Measurements from ENCODE around the gene ATRNL1. TPM values are rescaled to one million over a fixed set of nuclear protein-coding genes. Genes with fewer than 3 reads are reported as not detected.
"Not testable (repeated sequence)": the region's sequence is repeated elsewhere in the genome, so short reads cannot be mapped to it uniquely, and the experiment has no call there.

ATRNL1 gene
- total RNA-seq, 1 donor from 2014 or later, result 0.77 TPM

DNA sequence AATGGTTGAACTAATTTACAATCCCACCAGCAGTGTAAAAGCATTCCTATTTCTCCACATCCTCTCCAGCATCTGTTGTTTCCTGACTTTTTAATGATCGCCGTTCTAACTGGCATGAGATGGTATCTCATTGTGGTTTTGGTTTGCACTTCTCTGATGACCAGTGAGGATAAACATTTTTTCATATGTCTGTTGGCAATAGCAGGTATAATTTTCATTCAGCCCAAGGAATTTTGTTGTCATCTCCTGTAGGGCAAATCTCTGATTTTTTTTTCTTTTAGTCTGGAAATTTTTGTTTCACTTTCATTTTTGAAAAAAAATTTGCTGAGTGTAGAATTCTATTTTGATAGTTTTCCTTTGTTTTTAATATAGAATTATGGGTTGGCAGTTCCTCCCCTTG lies 114.1 kb downstream of the ATRNL1 start:
- not testable (repeated sequence) for DNase-seq (ENCODE audit: low read depth in 2 of 2)

DNA sequence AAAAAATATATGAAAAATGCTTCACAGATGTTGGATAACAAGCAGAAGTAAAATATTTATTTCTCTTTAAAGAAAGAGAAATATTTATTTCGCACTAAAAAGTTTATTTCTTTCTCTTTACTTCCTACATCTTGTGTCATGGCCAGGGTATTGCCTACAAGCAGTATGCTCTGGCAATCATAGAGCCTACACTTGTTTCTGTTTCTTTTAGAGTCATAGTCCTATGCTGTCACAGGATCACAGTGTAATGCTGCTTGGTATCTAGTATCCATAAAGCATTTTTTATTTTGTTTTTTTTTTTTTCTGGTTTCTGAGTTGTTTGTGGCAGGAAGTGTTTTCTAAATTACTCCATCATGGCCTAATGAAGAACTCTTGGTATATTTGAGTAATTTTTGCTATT lies 116.0 kb downstream of the ATRNL1 start:
- DNase-seq (ENCODE audit: low read depth in 2 of 2), result no peak

DNA sequence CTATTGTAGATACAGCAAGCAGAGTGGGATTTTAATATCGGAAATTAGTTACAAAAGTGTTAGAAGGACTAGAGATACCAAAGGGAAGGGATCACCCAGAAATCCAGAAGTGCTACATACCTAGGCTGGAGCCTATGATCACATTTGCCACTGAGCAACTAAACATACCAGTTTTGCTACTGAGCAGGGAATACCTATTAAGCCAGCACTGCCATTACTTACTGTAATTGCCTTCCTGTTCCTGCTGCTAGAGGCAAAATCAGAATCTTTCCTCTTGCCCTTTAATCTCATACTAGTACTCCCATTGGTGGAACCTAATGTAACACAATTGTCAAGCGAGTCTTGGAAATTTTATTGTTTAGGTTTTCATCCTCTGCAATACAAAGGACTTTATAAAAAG lies 121.7 kb downstream of the ATRNL1 start:
- DNase-seq (ENCODE audit: low read depth in 2 of 2), result no peak

DNA sequence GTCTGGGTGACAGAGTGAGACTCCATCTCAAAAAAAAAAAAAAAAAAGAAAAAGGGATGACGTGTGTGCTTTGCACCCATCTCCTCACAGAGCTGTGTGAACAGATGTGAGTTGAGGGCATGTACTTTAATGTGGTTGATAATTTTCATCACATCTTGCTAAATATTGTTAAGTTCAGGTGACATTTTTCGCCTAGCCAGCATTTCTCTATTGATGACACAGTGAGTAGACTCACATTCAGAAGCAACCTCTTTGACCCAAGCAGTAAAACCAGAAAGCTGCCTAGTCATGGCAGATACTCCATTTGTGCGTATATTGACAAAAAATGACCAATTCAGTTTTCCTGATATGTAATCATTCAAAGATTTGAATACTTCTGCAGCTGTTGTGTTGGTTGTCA lies 126.0 kb downstream of the ATRNL1 start:
- no peak for DNase-seq (ENCODE audit: low read depth in 2 of 2)

DNA sequence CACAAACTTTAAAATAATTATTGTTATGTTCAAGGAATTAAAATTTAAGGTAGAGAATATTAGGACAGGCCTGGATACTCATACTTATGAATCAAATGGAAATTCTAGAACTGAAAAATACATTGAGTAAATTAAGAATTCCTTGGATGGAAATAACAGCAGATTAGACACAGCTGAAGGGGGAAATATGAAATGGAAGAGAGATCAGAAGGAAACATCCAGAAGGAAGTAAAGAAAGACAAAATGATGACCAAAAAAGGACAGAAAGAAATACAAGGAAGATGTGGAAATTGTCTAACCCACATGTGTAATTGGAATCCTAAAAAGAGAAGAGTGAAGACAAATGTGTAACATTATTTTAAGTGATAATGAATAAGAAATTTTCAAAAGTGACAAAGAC lies 128.9 kb downstream of the ATRNL1 start:
- no peak for DNase-seq (ENCODE audit: low read depth in 2 of 2)

DNA sequence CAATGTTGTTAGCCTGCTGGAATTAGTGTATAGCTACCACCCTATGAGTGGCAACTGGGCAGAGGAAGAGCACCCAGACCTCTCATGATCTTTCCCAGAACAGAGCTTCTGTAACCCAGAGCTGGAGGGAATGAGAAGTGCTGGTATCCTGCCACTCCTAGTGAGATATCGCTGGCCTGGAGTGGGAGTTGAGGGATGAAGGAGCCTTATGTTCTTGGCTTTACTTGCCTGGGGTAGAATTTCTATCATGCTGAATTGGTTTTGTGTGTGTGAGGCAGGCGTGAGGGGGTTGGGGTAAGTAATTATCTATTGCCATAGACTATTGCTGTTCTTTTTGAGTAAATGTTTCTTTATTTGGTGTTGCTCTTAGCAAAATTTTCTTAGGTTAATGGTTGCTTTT lies 146.6 kb downstream of the ATRNL1 start:
- no peak for DNase-seq (ENCODE audit: low read depth in 2 of 2)

DNA sequence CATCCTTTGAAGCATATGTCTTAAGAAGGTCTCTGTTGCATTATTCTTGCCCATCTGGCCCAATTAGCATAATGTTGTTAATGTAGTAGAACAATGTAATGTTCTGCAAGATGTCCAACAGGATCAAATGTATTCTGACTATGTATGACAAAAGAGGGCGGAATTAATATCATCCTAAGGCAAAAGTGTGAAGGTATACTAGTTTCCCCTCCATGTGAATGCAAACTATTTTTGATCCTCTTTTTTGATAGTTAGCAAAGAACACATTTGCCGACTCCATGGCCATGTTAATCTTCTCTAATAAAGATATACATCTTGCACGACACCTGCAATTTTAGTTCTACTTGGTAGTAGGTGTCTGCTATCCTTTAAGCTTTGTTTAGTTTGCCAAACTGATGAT lies 157.6 kb downstream of the ATRNL1 start:
- no peak for DNase-seq (ENCODE audit: low read depth in 2 of 2)

DNA sequence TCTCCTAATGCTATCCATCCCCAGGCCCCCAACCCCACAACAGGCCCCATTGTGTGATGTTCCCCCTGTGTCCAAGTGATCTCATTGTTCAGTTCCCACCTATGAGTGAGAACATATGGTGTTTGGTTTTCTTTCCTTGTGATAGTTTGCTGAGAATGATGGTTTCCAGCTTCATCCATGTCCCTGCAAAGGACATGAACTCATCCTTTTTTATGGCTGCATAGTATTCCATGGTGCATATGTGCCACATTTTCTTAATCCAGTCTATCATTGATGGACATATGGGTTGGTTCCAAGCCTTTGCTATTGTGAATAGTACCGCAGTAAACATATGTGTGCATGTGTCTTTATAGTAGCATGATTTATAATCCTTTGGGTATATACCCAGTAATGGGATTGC lies 160.6 kb downstream of the ATRNL1 start:
- not testable (repeated sequence) for DNase-seq (ENCODE audit: low read depth in 2 of 2)

DNA sequence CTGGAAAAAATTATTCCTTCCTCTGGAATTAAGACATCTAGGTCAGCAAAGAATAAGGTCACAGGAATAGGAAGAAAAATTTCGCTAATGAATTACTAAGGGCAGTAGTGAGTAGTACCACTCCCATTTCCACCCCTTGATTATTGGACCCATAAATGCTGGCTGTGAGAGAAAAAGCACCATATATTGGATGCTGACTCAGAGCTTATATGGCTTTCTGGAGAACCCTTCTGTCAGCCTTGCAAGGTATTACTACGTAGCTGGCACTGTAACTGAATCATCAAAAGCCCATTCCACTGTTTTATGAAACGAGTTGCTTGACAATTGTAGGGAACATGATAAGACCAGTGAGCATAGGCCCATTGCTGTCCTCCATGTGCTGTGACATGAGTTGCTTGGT lies 179.3 kb downstream of the ATRNL1 start:
- no peak for DNase-seq (ENCODE audit: low read depth in 2 of 2)

DNA sequence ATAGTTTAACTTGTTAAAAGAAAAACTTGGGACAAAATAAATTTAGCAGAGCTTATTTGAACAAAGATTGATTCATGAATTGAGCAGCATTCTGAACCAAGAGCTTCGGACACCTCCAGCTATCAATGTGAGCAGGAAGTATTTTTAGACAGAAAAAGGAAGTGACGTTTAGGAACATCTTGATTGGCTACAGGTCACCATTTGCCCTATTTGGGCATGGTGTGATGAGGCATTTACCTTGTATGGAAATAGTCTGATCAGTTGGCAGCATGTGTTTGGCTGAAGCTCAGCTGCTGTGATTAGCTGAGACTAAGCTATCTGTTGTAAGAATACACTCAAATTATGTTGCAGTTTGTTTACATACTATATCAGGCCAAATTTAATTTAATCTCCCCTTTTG lies 185.1 kb downstream of the ATRNL1 start:
- DNase-seq (ENCODE audit: low read depth in 2 of 2), result no peak

DNA sequence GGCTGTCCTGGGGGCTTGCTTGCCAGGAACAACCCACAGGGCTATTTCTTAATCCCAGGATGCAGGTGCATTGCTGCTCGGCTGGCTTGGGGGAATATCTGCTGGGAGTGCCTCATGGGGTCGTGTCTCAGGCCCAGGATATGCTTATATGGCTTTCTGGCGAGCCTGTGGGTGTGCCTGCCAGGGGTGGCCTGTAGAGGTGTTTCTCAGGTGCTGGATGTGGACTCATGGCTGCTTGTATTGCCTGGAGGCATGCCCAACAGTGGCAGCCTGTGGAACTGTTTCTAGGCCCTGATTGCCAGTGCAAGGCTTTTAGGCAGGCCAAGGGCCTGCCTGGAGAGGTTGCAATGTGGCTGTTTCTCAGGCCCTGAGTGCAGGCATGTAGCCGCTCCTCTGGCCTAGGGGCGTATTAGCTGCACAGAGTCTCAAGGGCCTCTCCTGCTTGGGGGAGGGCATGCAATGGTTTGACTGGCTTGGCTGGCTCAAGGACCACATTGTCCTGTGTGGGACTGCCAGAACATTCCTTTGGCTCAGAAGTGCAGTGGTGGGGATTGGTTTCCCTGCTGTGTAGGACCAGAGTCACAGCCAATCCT lies 202.1 kb downstream of the ATRNL1 start:
- DNase-seq (ENCODE audit: low read depth in 2 of 2), result no peak

DNA sequence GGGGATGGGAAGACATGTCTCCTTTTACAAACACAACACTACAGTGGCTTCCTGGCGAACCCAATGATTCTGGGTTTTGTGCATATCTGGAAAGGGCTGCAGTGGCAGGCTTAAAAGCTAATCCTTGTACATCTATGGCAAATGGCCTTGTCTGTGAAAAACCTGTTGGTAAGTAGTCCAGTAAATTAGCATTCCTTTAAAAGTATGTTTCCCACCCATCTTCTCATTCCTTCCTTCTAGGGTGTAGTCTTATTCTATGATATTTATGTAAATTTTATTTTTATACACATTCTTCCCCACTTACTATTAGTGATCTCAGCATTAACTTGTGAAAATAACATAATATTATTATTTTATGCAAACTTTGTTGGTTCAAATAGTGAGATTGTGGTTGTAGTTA lies 206.9 kb downstream of the ATRNL1 start:
- no peak for DNase-seq (ENCODE audit: low read depth in 2 of 2)

DNA sequence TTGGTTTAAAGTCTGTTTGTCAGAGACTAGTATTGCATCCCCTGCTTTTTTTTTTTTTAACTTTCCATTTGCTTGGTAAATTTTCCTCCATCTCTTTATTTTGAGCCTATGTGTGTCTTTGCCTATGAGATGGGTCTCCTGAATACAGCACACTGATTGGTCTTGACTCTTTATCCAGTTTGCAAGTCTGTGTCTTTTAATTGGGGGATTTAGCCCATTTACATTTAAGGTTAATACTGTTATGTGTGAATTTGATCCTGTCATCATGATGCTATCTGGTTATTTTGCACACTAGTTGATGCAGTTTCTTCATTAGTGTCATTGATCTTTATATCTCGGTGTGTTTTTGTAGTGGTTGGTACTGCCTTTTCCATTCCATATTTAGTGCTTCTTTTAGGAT lies 226.5 kb downstream of the ATRNL1 start:
- DNase-seq (ENCODE audit: low read depth in 2 of 2), result not testable (repeated sequence)

DNA sequence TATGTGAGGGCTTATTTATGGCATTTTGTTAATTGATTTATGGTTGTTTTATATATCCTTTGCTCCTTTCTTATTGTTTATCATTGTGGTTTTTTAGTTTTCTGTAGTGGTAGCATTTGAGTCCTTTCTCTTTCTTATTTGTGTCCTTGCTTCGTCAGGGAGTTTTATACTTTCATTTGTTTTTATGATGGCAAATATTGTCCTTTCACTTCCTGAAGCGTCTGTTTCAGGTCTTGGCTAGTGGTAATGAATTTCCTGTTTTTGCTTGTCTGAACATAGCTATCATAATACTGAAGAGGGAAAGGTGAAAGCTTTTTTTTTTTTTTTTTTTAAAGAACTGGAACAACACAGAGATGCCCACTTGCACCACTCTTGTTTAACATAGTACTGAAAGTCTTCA lies 228.2 kb downstream of the ATRNL1 start:
- peak in 1 of 2 donors; percentile 12 for DNase-seq (ENCODE audit: low read depth in 2 of 2)

DNA sequence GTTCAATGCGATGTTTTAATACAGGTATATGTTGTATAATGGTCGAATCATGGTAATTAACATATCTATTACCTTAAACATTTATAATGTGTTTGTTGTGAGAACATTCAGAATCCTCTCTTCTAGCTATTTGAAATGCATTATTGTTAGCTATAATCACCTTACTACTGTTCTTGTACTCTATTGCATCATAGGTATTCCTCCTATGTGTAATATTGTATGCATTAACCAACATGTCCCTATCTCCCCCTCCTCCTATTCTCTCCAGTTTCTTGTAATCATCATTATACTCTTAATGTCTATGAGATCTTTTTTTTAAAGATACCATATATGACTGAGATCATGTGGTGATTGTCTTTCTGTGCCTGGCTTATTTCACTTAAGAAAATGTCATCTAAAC lies 235.2 kb downstream of the ATRNL1 start:
- no peak for DNase-seq (ENCODE audit: low read depth in 2 of 2)

DNA sequence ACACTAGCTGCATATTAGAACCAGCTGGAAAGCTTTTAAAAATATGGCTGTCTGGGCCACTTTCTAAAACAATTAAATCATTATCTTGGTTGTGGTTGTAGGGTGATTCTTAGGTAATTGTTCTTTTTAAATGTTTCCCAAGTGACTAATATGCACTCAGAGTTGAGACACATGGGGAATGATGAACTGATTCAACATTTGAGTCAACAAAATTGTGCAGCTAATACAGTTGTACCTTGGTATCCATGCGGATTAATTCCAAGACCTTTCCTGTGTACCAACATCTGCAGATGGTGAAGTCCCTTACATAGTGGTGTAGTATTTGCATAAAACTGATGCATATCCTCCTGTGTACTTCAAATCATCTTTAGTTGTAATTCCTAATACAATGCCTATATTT lies 242.2 kb downstream of the ATRNL1 start:
- DNase-seq (ENCODE audit: low read depth in 2 of 2), result no peak

DNA sequence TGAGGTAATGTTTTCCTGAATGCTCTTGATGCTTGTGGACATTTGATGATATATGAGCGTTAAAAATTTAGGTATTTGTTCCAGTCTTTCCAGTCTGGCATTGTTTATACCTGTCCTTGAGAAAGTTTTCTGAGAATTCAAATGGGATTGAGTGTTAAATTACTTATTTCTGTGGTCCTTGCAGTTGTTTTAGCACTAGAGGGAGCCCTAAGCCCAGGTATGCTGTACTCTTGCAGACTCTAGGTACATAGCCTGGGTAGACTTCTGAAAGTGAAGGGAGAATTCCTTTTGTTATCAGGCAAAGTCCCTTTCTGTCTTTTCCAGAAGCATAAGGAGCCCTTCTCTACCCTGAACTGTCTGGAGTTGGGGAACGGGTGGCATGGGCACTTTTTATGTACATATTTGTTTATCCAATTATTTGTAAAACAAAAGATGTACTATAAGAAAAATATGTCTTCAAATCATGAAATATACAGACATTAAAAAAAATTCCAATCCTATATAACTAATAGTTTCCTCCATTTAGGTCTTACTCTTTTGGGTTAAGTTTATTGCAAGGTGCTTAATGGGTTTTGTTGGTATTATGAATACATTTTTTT lies 262.1 kb downstream of the ATRNL1 start:
- DNase-seq (ENCODE audit: low read depth in 2 of 2), result peak; percentile 55 to 67

DNA sequence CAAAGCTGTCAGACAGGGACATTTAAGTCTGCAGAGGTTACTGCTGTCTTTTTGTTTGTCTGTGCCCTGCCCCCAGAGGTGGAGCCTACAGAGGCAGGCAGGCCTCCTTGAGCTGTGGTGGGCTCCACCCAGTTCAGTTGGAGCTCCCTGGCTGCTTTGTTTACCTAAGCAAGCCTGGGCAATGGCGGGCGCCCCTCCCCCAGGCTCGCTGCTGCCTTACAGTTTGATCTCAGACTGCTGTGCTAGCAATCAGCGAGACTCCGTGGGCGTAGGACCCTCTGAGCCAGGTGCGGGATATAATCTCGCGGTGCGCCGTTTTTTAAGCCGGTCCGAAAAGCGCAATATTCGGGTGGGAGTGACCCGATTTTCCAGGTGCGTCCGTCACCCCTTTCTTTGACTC lies 274.8 kb downstream of the ATRNL1 start:
- not testable (repeated sequence) for DNase-seq (ENCODE audit: low read depth in 2 of 2)

DNA sequence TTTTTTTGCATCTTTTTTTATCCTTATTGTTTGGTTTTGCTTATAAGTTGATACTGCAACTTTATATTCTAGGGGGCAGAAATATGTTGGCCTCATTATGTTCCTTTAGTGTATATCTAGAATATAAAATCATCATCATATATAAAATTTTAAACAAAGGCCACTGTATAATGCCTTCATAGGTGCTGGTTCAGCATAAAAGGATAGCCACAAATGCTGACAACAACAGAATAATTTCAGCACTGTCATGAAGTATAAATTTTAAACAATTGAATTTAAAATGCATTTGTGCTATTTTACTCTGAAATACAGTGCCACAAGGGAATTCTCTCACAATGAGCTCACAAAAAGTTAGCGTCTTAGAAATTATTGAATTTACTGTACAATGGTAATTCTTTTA lies 285.9 kb downstream of the ATRNL1 start:
- DNase-seq (ENCODE audit: low read depth in 2 of 2), result no peak

DNA sequence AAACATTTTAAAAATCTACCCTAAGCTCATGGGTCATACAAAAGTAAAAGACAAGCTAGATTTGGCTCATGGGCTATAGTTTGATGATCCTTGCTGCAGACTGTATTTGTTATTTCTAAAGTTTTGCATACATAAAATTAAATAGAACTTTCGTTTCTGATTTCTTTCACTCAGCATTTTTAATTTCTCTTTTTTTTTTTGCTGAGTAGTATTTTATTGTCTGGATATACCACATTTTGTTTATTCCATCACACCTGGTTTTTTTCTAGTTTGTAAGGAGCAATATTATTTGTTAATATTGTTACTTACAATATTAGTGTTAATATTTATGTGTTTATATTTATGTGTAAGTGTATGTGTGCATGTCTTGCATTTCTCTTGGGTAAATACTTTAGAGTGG lies 291.5 kb downstream of the ATRNL1 start:
- no peak for DNase-seq (ENCODE audit: low read depth in 2 of 2)

DNA sequence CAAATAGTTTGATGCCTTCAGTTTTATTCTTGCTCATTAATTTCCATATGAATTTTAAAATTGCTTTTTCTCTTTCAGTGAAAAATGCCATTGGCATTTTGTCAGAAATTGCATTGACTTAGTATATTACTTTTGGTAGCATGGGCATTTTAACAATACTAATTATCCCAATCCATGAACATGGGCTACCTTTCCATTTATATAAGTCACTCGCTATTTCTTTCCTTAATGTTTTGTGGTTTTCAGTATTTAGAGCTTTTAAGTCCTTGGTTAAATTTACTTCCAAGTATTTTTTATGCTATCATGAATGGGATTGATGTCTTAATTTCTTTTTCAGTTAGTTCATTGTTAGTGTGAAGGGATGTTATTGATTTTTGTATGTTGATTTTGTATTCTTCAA lies 297.4 kb downstream of the ATRNL1 start:
- no peak for DNase-seq (ENCODE audit: low read depth in 2 of 2)

DNA sequence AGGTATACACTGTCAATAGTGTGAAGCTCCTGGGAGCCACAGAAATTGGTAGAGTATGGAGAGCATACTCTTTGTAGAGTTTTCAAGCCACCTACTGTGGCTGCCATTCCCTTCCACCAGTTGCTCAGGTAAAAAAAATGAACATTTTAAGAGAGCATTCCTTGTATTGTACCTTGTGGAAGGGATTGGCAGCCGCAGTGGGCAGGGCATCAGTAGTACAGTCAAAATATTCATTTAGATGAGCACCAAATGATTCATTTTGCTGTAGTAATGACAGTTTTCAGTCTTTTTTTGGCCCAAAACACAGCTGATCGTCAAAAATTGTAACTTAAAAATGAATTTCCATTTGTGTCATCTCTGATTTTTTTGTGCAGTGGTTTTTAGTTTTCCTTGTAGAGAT lies 304.9 kb downstream of the ATRNL1 start:
- DNase-seq (ENCODE audit: low read depth in 2 of 2), result no peak

DNA sequence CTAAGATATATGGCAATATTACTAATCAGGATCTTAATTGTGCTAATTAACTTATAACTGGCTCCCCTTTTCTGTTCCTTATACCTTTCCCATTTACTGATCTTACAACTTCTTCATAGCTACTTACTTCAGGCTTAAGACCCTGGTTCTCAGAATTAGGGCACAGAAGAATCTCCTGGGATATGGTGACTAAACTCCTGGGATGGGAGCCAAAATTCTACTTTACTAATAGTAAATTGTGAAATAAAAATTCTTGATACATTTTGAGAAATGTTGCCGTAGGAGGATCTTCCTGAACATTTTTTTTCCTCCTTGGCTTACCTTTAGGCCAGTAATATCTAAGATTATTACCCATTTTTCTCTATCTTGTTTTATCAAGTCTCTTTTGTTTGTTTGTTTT lies 309.5 kb downstream of the ATRNL1 start:
- DNase-seq (ENCODE audit: low read depth in 2 of 2), result no peak

DNA sequence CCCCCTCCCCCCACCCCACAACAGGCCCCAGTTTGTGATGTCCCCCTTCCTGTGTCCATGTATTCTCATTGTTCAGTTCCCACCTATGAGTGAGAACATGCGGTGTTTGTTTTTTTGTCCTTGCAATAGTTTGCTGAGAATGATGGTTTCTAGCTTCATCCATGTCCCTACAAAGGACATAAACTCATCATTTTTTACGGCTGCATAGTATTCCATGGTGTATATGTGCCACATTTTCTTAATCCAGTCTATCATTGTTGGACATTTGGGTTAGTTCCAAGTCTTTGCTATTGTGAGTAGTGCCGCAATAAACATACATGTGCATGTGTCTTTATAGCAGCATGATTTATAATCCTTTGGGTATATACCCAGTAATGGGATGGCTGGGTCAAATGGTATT lies 312.7 kb downstream of the ATRNL1 start:
- not testable (repeated sequence) for DNase-seq (ENCODE audit: low read depth in 2 of 2)
